Measurements from ENCODE around the gene TNFRSF18.

- no peak for TF ChIP-seq POLR2A (IDR thresholded peaks at IDR 0.05; ENCODE audit: low read depth)
- no peak for TF ChIP-seq CTCF (IDR thresholded peaks at IDR 0.05)
- no peak for TF ChIP-seq POLR2AphosphoS5 (IDR thresholded peaks at IDR 0.05)
Observed at GRCh38 chr1:1222575-1223225, 16.3 kb upstream of the TNFRSF18 start.

All from esophagus muscularis mucosa (tissue), 3 donors.